ENCODE measurements around the gene SLC6A13.

The SLC6A13 gene

DNA sequence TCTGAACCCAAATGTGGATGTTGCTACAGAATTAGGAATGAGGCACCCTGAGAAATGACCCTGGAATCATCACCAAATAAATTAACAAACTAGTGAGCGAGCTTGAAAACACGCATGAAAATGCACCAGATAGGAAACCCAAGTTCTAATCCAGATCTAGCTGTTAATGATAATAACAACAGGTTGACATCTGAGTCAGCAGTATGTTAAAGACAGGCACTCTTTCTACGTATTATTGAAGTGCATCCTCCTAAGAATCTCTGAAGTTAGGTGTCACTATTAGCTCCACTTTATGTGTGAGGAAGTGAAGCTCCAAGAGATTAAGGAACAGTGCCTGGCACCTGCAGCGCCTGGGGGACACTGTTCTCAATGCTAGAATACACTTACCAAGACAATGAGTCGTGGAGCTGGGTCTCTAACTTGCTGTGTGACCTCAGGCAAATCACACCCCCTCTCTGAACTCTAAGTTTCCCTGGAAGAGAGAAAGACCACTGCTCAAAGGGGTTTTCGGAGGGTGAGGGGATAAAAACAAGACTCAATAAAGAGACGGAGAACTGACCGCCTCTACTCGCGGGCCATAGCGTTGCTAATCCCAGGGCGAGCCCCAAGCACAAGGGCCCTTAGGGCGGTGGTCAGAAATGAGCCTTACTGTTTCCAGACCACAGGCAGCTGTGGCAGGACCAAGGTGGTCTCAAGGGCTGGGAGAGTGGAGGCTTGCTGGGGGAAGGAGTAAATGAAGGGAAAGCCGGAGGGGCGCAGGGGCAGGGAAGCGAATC, 50.8 kb downstream of the SLC6A13 start:
- Histone ChIP-seq H3K36me3 (no peaks in the 10 kb centered on the region), H3K4me1 (peaks cover 33% of the 10 kb centered on the region), H3K9me3 (no peaks in the 10 kb centered on the region), H3K4me3 (no peak overlapping the region), H3K27me3 (peaks cover 12% of the 10 kb centered on the region; the same call in 1 of the 2 replicates), H4K20me1 (no peaks in the 10 kb centered on the region), H3K9ac (no peak overlapping the region), H3K4me2 (peak overlapping the region; percentile 64), H3K27ac (no peak overlapping the region)
- no peak for TF ChIP-seq Cebpa-rat (IDR thresholded peaks at IDR 0.05)

DNA sequence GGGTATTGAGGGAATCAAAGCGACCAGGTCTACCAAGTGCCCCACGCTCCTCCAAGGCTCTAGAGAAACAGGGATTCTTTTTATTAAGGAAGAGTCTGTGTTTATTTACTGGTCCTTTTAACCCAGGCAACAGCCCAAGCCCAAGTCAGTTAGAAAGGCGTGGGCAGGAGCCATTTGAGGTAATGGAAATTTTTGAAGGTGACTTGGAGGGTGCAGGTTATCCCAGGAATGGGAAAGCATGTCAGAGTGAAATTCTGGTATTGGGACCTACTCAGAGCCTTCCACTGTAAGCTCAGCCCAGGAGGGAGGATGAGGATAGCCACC, 51.5 kb downstream of the SLC6A13 start:
- H3K9ac ChIP-seq, result no peak overlapping the region
- H4K20me1 ChIP-seq, result no peaks in the 10 kb centered on the region
- TF ChIP-seq Cebpa-rat (IDR thresholded peaks at IDR 0.05), result no peak
- H3K4me2 ChIP-seq, result no peak overlapping the region
- H3K36me3 ChIP-seq, result no peaks in the 10 kb centered on the region
- peaks cover 12% of the 10 kb centered on the region; the same call in 1 of the 2 replicates for H3K27me3 ChIP-seq
- peaks cover 33% of the 10 kb centered on the region for H3K4me1 ChIP-seq
- H3K27ac ChIP-seq, result no peak overlapping the region
- H3K4me3 ChIP-seq, result no peak overlapping the region
- no peaks in the 10 kb centered on the region for H3K9me3 ChIP-seq

DNA sequence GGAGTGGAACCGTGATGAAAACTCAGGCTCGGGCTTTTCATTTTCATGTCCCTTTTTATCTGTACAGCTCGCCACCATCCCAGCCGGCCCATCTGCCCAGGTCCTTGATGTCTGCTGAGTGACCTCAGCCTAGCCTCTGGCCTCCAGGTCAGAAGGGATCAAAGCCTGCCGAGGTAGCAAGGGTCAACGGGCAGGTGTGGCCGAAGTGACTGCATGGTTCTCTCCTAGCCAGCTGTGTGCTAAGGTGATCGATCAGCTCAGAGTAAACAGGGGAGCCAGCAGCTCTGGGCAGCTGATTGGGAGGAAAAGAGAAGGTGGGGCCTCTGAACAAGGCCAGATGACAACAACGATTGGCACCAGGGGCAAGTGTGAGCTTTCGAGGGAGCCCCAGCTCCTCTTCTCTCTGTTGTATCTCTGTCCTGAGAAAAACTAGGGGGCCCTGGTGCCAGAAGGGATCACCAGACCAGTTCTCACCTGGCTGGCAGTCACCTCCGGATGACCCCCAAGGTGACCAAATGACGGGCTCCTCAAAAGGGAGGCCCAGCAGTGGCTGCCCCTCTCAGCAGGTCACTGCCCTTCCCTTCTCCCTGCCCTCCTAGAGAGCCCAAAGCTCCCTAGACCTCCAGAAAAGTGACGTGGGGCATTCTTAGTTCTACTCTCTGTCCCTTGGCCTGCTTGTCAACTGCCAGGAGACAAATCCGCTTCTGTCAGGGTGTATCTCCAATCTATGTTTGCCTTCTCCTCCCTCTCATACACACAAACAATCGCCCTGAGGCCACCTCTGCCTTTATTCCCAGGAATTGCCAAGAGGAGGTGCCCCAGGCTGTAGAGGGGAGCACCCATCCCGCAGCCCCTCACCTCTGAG, 52.1 kb downstream of the SLC6A13 start:
- H3K4me3 ChIP-seq, result no peak overlapping the region
- H3K9me3 ChIP-seq, result no peaks in the 10 kb centered on the region
- no peak for TF ChIP-seq Cebpa-rat (IDR thresholded peaks at IDR 0.05)
- H3K27me3 ChIP-seq, result peaks cover 12% of the 10 kb centered on the region; the same call in 1 of the 2 replicates
- H4K20me1 ChIP-seq, result no peaks in the 10 kb centered on the region
- H3K27ac ChIP-seq, result no peak overlapping the region
- peaks cover 33% of the 10 kb centered on the region for H3K4me1 ChIP-seq
- no peak overlapping the region for H3K9ac ChIP-seq
- no peaks in the 10 kb centered on the region for H3K36me3 ChIP-seq
- no peak overlapping the region for H3K4me2 ChIP-seq

DNA sequence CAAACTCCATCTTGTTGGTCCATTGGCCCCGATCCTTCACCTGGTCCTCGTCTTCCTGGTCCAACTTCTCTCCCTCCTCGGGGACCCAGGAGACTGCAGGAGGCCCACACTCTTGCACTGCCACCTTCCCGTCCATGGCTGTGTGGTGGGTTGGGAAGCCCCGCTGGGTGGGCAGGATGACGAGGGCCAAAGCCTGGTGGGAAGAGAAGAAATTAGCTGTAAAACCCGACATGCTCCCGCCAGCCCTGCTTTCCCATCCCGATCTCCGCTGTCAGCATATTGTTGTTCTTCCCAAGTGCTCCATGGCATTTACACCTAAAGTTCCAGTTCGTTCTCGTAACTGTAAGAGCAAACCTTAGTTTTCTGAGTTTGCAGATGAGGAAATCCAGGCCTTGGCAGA, 52.8 kb downstream of the SLC6A13 start:
- peaks cover 12% of the 10 kb centered on the region; the same call in 1 of the 2 replicates for H3K27me3 ChIP-seq

DNA sequence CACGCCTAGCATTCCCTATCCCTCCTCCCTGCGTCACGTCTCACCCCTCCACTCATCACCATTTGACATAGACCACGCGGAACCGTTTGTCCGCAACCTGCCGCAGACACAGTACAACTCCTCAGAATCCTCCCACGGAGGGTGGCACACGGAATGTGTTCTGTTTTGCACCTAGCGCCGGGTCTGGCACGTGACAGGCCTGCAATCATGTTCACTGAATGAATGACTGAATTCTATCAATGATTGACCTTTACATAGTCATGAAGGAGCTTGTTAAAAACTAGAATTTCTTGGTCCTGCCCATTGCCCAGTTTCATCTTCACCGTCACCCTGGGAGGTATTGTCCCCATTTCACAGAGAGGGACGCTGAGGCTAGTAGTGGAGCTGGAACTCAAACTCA, 53.4 kb downstream of the SLC6A13 start:
- Histone ChIP-seq H3K4me2 (no peak overlapping the region), H3K4me1 (peaks cover 25% of the 10 kb centered on the region), H4K20me1 (no peaks in the 10 kb centered on the region), H3K27me3 (peaks cover 12% of the 10 kb centered on the region; the same call in 1 of the 2 replicates), H3K9me3 (no peaks in the 10 kb centered on the region), H3K4me3 (no peak overlapping the region), H3K27ac (no peak overlapping the region), H3K9ac (no peak overlapping the region), H3K36me3 (no peaks in the 10 kb centered on the region)
- no peak for TF ChIP-seq Cebpa-rat (IDR thresholded peaks at IDR 0.05)

More for the DNA sequence above, 52.8 kb downstream of the SLC6A13 start:
- Histone ChIP-seq H3K9ac (no peak overlapping the region), H3K4me3 (no peak overlapping the region), H3K4me1 (peaks cover 28% of the 10 kb centered on the region), H4K20me1 (no peaks in the 10 kb centered on the region), H3K4me2 (no peak overlapping the region), H3K27ac (no peak overlapping the region), H3K36me3 (no peaks in the 10 kb centered on the region), H3K9me3 (no peaks in the 10 kb centered on the region)
- no peak for TF ChIP-seq Cebpa-rat (IDR thresholded peaks at IDR 0.05)

DNA sequence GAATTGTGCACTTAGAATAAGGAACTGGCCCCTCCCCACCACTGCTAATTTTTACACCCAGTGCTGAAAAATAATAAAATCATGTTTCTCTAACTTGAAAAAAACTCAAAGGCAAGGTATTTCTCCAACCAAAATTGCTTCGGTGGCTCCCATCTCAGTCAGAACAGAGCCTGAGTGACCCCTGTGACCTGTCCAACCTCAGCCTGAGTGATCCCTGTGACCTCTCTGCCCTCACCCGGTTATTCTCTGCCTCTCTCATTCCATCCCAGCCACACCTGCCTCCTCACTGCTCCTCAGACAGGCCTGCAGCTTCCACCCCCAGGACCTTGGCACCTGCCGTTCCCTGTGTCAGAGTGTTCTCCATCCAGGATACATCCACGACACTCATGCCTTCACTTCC, 53.8 kb downstream of the SLC6A13 start:
- peaks cover 9% of the 10 kb centered on the region; the same call in 1 of the 2 replicates for H3K27me3 ChIP-seq
- H3K4me1 ChIP-seq, result peaks cover 21% of the 10 kb centered on the region
- H3K9ac ChIP-seq, result no peak overlapping the region
- no peak overlapping the region for H3K27ac ChIP-seq
- H3K4me2 ChIP-seq, result no peak overlapping the region
- no peaks in the 10 kb centered on the region for H3K9me3 ChIP-seq
- no peak for TF ChIP-seq Cebpa-rat (IDR thresholded peaks at IDR 0.05)
- no peaks in the 10 kb centered on the region for H3K36me3 ChIP-seq
- no peaks in the 10 kb centered on the region for H4K20me1 ChIP-seq
- no peak overlapping the region for H3K4me3 ChIP-seq

DNA sequence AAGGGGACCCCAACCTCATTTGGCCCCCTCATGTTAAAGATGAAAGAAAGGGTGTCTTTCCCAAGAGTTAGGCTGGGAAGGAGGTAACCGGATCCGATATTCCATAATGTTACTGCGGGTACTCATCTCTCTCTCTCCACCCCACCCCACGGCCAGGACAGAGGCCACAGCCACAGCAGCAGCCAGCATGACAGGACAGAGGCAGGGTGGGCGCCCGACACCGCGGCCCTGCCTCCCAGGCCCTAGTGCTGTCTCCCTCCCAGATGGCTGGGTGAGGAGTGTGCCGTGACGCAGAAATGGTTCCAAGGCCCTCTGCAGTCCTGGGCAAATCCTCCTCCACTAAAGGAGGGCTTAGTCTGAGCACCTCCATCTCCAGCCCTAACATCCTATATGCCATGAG, 54.8 kb downstream of the SLC6A13 start:
- Histone ChIP-seq H3K27ac (no peak overlapping the region), H3K9me3 (no peaks in the 10 kb centered on the region), H3K4me1 (peaks cover 11% of the 10 kb centered on the region), H3K4me3 (no peak overlapping the region), H4K20me1 (no peaks in the 10 kb centered on the region), H3K36me3 (no peaks in the 10 kb centered on the region), H3K27me3 (no peaks in the 10 kb centered on the region), H3K4me2 (no peak overlapping the region), H3K9ac (no peak overlapping the region)
- no peak for TF ChIP-seq Cebpa-rat (IDR thresholded peaks at IDR 0.05)

DNA sequence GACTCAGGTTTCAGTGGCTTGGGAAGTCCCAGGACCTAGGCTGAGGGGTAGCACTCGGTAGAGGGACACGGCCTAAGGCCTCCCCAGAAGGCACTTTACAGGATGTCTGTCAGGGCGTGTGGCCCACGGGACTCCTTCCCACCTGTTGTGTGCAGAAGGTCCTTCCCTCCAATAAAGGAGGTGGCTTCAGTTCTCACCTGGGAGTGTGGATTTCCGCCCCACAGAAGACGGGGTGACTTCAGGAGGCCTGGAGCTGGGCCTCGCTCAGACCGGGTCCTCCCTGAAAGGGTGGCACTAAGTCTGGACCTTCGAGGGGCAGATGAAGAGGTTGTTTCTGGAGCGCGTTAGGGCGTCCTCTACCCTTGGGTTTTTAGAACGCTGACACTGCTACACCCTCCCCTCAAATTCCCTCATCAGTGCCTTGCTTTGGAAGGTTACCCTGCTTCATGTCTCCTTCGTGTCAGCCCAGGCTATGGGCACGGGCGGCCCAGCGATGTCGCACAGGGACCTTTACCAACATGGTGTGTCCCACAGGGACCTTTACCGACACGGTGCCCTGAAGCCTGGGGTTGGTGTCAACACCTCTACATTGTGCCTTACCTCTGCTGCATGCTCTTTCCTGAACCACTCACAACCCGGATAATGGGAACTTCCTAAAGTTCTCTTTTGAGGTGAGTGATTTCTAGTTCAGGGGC, 55.7 kb downstream of the SLC6A13 start:
- peaks cover 2% of the 10 kb centered on the region for H3K4me1 ChIP-seq

DNA sequence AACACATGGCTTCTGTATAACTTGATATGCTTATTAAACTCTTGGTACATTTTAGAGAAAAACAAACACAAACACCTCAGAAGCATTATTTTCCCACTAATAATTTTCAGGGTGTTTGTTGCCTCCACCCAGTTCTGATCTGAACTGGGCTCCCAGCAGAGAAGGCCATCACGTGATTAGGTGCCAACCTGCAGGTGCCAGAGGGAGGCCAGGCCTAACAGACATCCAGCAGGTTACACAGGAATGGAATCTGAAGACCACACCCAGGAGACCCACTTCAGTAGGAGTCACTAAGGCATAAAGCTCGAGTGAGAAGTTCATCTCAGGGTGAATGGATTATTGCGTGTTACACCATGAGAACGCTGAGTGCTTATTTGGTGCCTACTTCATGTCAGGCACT, 57.6 kb downstream of the SLC6A13 start:
- Histone ChIP-seq H3K27ac (no peak overlapping the region), H4K20me1 (no peaks in the 10 kb centered on the region), H3K9me3 (no peaks in the 10 kb centered on the region), H3K9ac (no peak overlapping the region), H3K4me3 (no peak overlapping the region), H3K4me2 (no peak overlapping the region), H3K27me3 (no peaks in the 10 kb centered on the region), H3K36me3 (no peaks in the 10 kb centered on the region), H3K4me1 (no peaks in the 10 kb centered on the region)
- TF ChIP-seq Cebpa-rat (IDR thresholded peaks at IDR 0.05), result no peak

More for the DNA sequence above, 55.7 kb downstream of the SLC6A13 start:
- Histone ChIP-seq H3K4me2 (no peak overlapping the region), H3K4me3 (no peak overlapping the region), H3K9ac (no peak overlapping the region), H3K27me3 (no peaks in the 10 kb centered on the region), H3K27ac (no peak overlapping the region), H3K36me3 (no peaks in the 10 kb centered on the region), H3K9me3 (no peaks in the 10 kb centered on the region), H4K20me1 (no peaks in the 10 kb centered on the region)
- no peak for TF ChIP-seq Cebpa-rat (IDR thresholded peaks at IDR 0.05)
